ENCODE measurements around the gene ZNF625.
"Not testable (repeated sequence)": the region's sequence is repeated elsewhere in the genome, so short reads cannot be mapped to it uniquely, and the experiment has no call there.

The ZNF625 gene

GRCh38 chr19:12139269-12139668, 17.3 kb downstream of the ZNF625 start:
- DNase-seq (ENCODE audit: low read depth in 3 of 3, low spot score in 1 of 3) = no peak

GRCh38 chr19:12137221-12137940, 19.2 kb downstream of the ZNF625 start:
- DNase-seq (ENCODE audit: low read depth in 3 of 3, low spot score in 1 of 3) = no peak

DNA sequence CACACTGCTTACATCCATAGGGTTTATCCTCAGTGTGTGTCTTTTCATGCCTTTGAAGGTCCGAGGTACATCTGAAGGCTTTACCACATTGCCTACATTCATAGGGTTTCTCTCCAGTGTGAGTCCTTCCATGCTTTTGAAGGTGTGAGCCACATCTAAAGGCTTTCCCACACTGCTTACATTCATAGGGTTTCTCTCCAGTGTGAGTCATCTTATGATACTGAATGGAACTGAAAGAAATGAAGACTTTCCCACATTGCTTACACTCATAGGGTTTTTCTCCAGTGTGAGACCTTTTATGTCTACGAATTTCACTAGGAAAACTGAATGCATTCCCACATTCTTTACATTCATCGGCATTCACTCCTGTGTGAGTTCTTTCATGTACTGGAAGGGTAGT, 23.5 kb downstream of the ZNF625 start:
- DNase-seq (ENCODE audit: low read depth in 3 of 3, low spot score in 1 of 3) = no peak

GRCh38 chr19:12126707-12127106, 29.8 kb downstream of the ZNF625 start:
- DNase-seq (ENCODE audit: low read depth in 3 of 3, low spot score in 1 of 3) = no peak

GRCh38 chr19:12117201-12117970, 39.1 kb downstream of the ZNF625 start:
- DNase-seq (ENCODE audit: low read depth in 3 of 3, low spot score in 1 of 3) = no peak

DNA sequence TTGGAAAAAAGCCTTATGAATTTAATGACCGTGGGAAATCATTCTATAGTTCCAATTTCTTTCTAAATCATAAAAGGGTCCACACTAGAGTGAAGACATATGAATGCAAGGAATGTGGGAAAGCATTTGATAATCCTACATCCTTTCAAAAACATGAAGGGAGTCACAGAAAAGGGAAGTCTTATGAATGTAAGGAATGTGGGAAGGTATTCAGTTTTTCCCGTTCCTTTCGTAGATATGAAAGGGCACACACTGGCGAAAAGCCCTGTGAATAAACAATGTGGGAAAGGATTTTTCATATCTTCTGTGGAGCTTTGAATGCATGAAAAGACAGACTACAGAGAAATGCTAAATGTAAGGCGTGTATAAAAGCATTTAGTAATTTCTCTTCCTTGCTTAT, 43.4 kb downstream of the ZNF625 start:
- no peak for DNase-seq (ENCODE audit: low read depth in 3 of 3, low spot score in 1 of 3)

GRCh38 chr19:12112701-12113100, 43.8 kb downstream of the ZNF625 start:
- DNase-seq (ENCODE audit: low read depth in 3 of 3, low spot score in 1 of 3) = no peak

DNA sequence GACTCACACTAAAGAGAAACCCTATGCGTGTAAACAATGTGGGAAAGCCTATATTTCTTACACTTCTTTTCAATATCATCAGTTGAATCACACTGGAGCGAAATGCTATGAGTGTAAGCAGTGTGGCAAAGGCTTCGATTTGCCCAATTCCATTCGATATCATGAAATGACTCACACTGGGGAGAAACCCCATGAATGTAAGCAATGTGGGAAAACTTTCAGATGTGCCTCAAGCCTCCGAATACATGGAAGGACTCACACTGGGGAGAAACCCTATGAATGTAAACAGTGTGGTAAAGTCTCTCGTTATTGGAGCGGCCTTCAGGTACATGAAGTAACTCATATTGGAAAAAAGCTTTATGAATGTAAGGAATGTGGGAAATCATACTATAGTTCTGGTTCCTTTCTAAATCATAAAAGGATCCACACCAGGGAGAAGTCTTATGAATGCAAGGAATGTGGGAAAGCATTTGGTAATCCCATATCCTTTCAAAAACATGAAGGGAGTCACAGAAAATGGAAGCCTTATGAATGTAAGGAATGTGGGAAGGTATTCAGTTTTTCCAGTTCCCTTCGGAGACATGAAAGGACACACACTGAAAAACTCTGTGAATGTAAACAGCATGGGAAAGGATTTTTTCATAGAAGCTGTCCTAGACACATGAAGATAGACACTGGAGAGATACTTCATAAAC, 44.4 kb downstream of the ZNF625 start:
- DNase-seq (ENCODE audit: low read depth in 3 of 3, low spot score in 1 of 3) = no peak

GRCh38 chr19:12111176-12111575, 45.4 kb downstream of the ZNF625 start:
- DNase-seq (ENCODE audit: low read depth in 3 of 3, low spot score in 1 of 3) = no peak

GRCh38 chr19:12103909-12104308, 52.6 kb downstream of the ZNF625 start:
- DNase-seq (ENCODE audit: low read depth in 3 of 3, low spot score in 1 of 3) = not testable (repeated sequence)

DNA sequence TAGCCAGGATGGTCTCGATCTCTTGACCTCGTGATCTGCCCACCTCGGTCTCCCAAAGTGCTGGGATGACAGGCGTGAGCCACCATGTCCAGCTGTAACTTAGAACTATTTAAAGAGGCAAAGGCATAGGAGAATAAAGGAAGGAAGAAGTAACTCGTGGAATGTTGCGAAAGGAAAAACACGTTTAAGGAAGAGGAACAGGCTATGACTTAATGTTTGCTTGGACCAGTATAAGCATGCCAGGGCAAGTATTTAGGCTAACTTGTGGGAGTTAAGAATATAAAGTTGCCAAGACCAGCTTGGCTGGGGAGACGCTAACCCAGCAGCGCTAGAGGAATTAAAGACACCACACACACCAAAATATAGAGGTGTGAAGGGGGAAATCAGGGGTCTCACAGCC, 58.5 kb downstream of the ZNF625 start:
- DNase-seq (ENCODE audit: low read depth in 3 of 3, low spot score in 1 of 3) = no peak

DNA sequence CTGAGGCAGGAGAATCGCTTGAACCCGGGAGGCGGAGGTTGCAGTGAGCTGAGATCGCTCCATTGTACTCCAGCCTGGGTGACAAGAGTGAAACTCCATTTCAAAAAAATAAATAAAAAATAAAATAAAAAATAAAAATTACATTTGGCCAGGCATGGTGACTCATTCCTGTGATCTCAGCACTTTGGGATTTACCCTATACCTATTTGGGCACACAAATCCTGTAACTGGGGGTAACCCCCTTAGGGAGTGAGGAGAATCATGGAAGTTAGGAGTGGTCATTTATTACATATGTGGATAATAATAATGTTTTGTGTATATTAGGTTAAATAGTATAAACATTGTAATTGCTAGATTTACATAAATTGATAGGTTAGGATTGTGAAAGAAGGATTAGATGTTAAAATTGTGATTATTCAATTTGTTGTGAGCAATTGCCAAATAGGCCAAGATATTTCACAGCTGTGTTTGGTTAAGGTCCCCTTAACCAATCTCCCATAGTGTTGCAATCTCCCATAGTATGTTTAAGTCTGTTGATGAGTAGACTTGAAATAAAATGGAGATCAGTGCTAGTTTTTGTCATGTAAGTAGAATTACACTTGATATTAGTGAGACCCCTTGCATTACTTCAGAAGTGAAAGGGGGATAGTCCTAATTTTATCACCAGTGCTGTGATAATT, 61.3 kb downstream of the ZNF625 start:
- DNase-seq (ENCODE audit: low read depth in 3 of 3, low spot score in 1 of 3) = no peak
